ENCODE data around the gene DIO2.

- TF ChIP-seq CTCF (IDR thresholded peaks at IDR 0.05) (no peak), POLR2AphosphoS5 (IDR thresholded peaks at IDR 0.05) (no peak), POLR2A (IDR thresholded peaks at IDR 0.05) (no peak), EP300 (IDR thresholded peaks at IDR 0.05) (no peak)
Observed at GRCh38 chr14:80237143-80237542, 25.8 kb upstream of the DIO2 start.
